CD14-positive monocyte (primary cell): ENCODE results near the gene TUBGCP3. TPM values are rescaled to one million over a fixed set of nuclear protein-coding genes. Genes with fewer than 3 reads are reported as not detected.

Experiments used
- DNase-seq, 3 donors: peaks; one replicate each; pipeline ENCODE4 v3.0.0-alpha.2; 2011 to 2022
- H2AFZ ChIP-seq: 2 replicates; pipeline ENCODE4 v1.6.0; 2012; ENCODE audit warnings: mild to moderate bottlenecking, low read depth, low read length, inconsistent platforms; ENCODE audit not compliant: insufficient read depth, poor library complexity, severe bottlenecking
- H3K27ac ChIP-seq, 2 donors: 1 replicate in 1 of 2; 2 replicates in 1 of 2; pipeline ENCODE4 v1.5.1; 2012 to 2013; ENCODE audit warnings: low read length in 2 of 2, control low read depth in 1 of 2, inconsistent platforms in 1 of 2, low read depth in 1 of 2, mild to moderate bottlenecking in 1 of 2
- H3K27me3 ChIP-seq, 2 donors: one replicate each; pipeline versions ENCODE4 v1.6.0 to v1.6.1; 2011 to 2013; ENCODE audit warnings: low read length in 2 of 2; ENCODE audit not compliant: control insufficient read depth in 2 of 2, insufficient read depth in 2 of 2
- H3K36me3 ChIP-seq, 2 donors: replicated peaks in 1 of 2; 1 replicate in 1 of 2; 2 replicates in 1 of 2; pipeline versions ENCODE4 v1.5.1 to v1.6.1; 2012 to 2013; ENCODE audit warnings: low read length in 2 of 2, control low read depth in 1 of 2, inconsistent platforms in 1 of 2, mild to moderate bottlenecking in 1 of 2; ENCODE audit not compliant: insufficient read depth in 2 of 2, control insufficient read depth in 1 of 2
- H3K4me1 ChIP-seq, 2 donors: 1 replicate in 1 of 2; 2 replicates in 1 of 2; pipeline versions ENCODE4 v1.5.1 to v1.6.1; 2012 to 2013; ENCODE audit warnings: low read length in 2 of 2, control low read depth in 1 of 2, inconsistent platforms in 1 of 2, mild to moderate bottlenecking in 1 of 2, moderate library complexity in 1 of 2; ENCODE audit not compliant: insufficient read depth in 2 of 2, control insufficient read depth in 1 of 2
- H3K4me2 ChIP-seq: replicated peaks from 2 replicates; pipeline ENCODE3; 2012; ENCODE audit warnings: low read length, moderate library complexity, mild to moderate bottlenecking; ENCODE audit not compliant: poor library complexity, severe bottlenecking; ENCODE audit errors: extremely low read depth
- H3K4me3 ChIP-seq, 3 experiments: fragments of 200-600 bp in 1 of 3; sonication (generic) in 1 of 3; replicated peaks in 1 of 3; 1 replicate in 2 of 3; 2 replicates in 1 of 3; pipeline ENCODE4 v1.5.1; 2011 to 2013; ENCODE audit warnings: low read length in 3 of 3, mild to moderate bottlenecking in 3 of 3, control low read depth in 2 of 3, low read depth in 2 of 3, inconsistent platforms in 1 of 3, moderate library complexity in 1 of 3
- H3K79me2 ChIP-seq: 2 replicates; pipeline ENCODE4 v1.6.0; 2012; ENCODE audit warnings: mild to moderate bottlenecking, control low read depth, inconsistent platforms, low read length, moderate library complexity; ENCODE audit not compliant: insufficient read depth
- H3K9ac ChIP-seq: 2 replicates; pipeline ENCODE4 v1.6.0; 2017; ENCODE audit warnings: low read length, mild to moderate bottlenecking; ENCODE audit not compliant: insufficient read depth, poor library complexity, severe bottlenecking
- H3K9me3 ChIP-seq, 2 donors: replicated peaks in 1 of 2; 1 replicate in 1 of 2; 2 replicates in 1 of 2; pipeline versions ENCODE4 v1.5.1 to v1.6.1; 2012 to 2013; ENCODE audit warnings: low read length in 2 of 2, control low read depth in 1 of 2; ENCODE audit not compliant: control insufficient read depth in 1 of 2, insufficient read depth in 1 of 2
- H4K20me1 ChIP-seq: 2 replicates; pipeline ENCODE4 v1.6.0; 2012; ENCODE audit warnings: mild to moderate bottlenecking, low read length, control low read depth, moderate library complexity; ENCODE audit not compliant: insufficient read depth
- H3K27ac Mint-ChIP-seq, 7 donors: one replicate each; pipeline ENCODE4 v1.8.0; 2020; ENCODE audit warnings: mild to moderate bottlenecking in 7 of 7, mixed read lengths in 7 of 7, moderate library complexity in 6 of 7, inconsistent platforms in 2 of 7
- H3K27me3 Mint-ChIP-seq, 3 donors: one replicate each; pipeline ENCODE4 v1.8.0; 2021 to 2022; ENCODE audit warnings: low read depth in 3 of 3, mild to moderate bottlenecking in 3 of 3, mixed read lengths in 3 of 3, moderate library complexity in 3 of 3, inconsistent platforms in 1 of 3
- H3K36me3 Mint-ChIP-seq, 2 donors: one replicate each; pipeline ENCODE4 v1.8.0; 2020; ENCODE audit warnings: mixed read lengths in 2 of 2, inconsistent platforms in 1 of 2, mild to moderate bottlenecking in 1 of 2
- H3K4me1 Mint-ChIP-seq: one replicate; pipeline ENCODE4 v1.8.0; 2020; ENCODE audit warnings: mild to moderate bottlenecking, mixed read lengths
- H3K4me3 Mint-ChIP-seq, 2 donors: one replicate each; pipeline ENCODE4 v1.8.0; 2020; ENCODE audit warnings: mild to moderate bottlenecking in 2 of 2, mixed read lengths in 2 of 2, moderate library complexity in 1 of 2
- H3K9me3 Mint-ChIP-seq, 7 donors: one replicate each; pipeline ENCODE4 v1.8.0; 2020 to 2022; ENCODE audit warnings: mixed read lengths in 7 of 7, mild to moderate bottlenecking in 6 of 7, moderate library complexity in 6 of 7, inconsistent platforms in 2 of 7
- WGBS: methylation state at CpG from one replicate; pipeline ENCODE4 v1.1.5; 2013; ENCODE audit warnings: missing lambda C conversion rate; ENCODE audit not compliant: insufficient coverage; 5-methylcytosine and 5-hydroxymethylcytosine counted together
- intact Hi-C, 2 donors: fragments of 100-400 bp; cut with micrococcal nuclease; formaldehyde crosslinking; loops; one replicate each; pipeline versions ENCODE4 v1.15.0 to v1.15.1; 2023
- polyA plus RNA-seq, 3 donors: library from polyadenylated mRNA; depleted of rRNA in 1 of 3; unstranded in 2 of 3; stranded (reverse) in 1 of 3; fragments of 300-500 nt in 2 of 3; fragments of >200 nt in 1 of 3; fragmentation: Illumina TruSeq in 2 of 3; gene quantifications; 1 replicate in 2 of 3; 2 replicates in 1 of 3; pipeline ENCODE4 v1.2.3, GENCODE V29; 2012 to 2021
- TF ChIP-seq, protein P1 (sequence below): fragments of 200-600 bp; IDR thresholded peaks from one replicate; pipeline ENCODE4 v1.8.0; 2022; ENCODE audit warnings: antibody characterized with exemption, mild to moderate bottlenecking

Gene TUBGCP3
- polyA plus RNA-seq, 3 donors, result 25.4 to 47.1 (median 34.1) TPM

DNA sequence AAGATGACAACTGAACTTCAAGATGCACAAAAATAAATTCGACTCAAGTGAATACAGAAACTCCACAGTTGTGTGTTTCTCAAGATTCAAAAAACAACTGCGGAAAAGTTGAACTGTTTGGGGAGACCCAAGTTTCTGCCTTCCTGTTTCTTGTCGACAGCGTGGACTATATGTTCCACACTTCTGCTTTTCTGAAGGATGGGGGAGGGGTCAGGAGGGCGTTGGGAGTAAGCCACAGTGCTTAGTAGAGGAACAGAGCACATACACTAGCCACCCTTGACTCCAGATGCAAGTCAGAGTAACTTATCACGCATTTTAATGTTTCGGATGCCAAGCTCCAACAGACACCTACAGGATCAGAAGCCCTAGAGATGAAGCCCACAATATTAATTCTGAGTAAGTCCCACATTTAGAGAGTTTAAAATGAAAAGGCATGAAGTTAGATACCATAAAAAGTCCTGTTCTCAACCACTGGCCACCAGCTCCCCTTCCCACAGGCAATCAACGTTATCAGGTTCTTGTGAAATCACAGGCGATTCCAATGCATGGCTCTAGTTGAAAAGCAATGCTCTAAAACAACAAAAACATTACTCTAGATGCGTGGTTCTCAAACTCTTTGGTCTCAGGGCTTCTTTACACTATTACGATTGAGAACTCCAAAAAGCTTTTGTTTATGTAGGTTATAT lies 4.2 kb downstream of the TUBGCP3 start:
- peaks cover 26% of the 10 kb centered on the region for H4K20me1 ChIP-seq
- H3K9me3 ChIP-seq, result no peaks in the 10 kb centered on the region
- H3K4me2 ChIP-seq, result peak overlapping the region; percentile 76
- peak overlapping the region; percentile 48 for H3K9ac ChIP-seq
- peak overlapping the region; percentile 28 to 69 (median 30) for H3K4me3 ChIP-seq
- peak; percentile 87 to 88 (median 87) for DNase-seq
- 0% methylated on average over 1 of the region's 11 CpGs for WGBS
- peaks cover 53 to 67% of the 10 kb centered on the region in 2 donors for H3K4me1 ChIP-seq
- Mint-ChIP-seq H3K9me3 (peaks cover 0 to under 1% (median 0%) of the 10 kb centered on the region in 7 donors), H3K27ac (peak overlapping the region; percentile 90 to 95 (median 94)), H3K27me3 (peaks cover 0 to 2% (median 0%) of the 10 kb centered on the region in 3 donors), H3K4me1 (peaks cover 69% of the 10 kb centered on the region), H3K36me3 (peaks cover 7 to 9% of the 10 kb centered on the region in 2 donors), H3K4me3 (peak overlapping the region; percentile 66 to 86)
- TF ChIP-seq, protein P1, sequence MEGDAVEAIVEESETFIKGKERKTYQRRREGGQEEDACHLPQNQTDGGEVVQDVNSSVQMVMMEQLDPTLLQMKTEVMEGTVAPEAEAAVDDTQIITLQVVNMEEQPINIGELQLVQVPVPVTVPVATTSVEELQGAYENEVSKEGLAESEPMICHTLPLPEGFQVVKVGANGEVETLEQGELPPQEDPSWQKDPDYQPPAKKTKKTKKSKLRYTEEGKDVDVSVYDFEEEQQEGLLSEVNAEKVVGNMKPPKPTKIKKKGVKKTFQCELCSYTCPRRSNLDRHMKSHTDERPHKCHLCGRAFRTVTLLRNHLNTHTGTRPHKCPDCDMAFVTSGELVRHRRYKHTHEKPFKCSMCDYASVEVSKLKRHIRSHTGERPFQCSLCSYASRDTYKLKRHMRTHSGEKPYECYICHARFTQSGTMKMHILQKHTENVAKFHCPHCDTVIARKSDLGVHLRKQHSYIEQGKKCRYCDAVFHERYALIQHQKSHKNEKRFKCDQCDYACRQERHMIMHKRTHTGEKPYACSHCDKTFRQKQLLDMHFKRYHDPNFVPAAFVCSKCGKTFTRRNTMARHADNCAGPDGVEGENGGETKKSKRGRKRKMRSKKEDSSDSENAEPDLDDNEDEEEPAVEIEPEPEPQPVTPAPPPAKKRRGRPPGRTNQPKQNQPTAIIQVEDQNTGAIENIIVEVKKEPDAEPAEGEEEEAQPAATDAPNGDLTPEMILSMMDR, result no peak
- H3K27ac ChIP-seq, result peak overlapping the region; percentile 71 to 90
- no peaks in the 10 kb centered on the region for H3K36me3 ChIP-seq
- peaks cover 96% of the 10 kb centered on the region for H3K79me2 ChIP-seq
- intact Hi-C loops, result loop anchor here (5.0 to 10.0 kb wide), 5 partner anchors 104 to 911 kb away; partner anchors contain the start of genes CUL4A (in 2 of the 2), PCID2 (in 2 of the 2), DCUN1D2 (in 1 of the 2) and LAMP1 (in 1 of the 2)
- H3K27me3 ChIP-seq, result no peaks in the 10 kb centered on the region
- peak overlapping the region; percentile 58 for H2AFZ ChIP-seq

DNA sequence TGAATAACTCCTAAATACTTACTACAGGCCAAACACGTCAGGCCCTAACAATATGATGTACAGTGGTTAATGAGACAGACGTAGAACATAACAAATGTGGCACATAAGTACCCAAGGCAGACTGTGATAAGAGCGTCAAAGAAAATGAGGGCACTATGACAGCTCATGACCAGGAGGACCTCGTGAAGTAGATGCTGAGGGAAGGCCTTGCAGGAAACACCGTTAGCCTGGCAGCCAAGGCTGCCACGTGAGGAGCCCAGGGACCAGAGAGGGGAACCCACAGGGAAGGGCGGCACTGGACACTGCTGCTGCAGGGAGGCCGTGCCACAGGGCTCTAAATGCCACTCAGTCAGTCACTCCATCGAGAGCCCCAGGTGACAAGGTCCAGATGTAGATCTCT lies 5.7 kb downstream of the TUBGCP3 start:
- peaks cover 0 to 2% (median 0%) of the 10 kb centered on the region in 3 donors for H3K27me3 Mint-ChIP-seq

More for the DNA sequence above, 5.7 kb downstream of the TUBGCP3 start:
- peak overlapping the region; percentile 48 for H3K9ac ChIP-seq
- TF ChIP-seq, protein P1, result no peak
- H3K4me3 ChIP-seq, result peak overlapping the region in 1 of 3 experiments; percentile 69
- peak overlapping the region; percentile 31 for H2AFZ ChIP-seq
- intact Hi-C loops, result loop anchor here (5.0 to 10.0 kb wide), 5 partner anchors 105 to 913 kb away; partner anchors contain the start of genes CUL4A (in 2 of the 2), PCID2 (in 2 of the 2), DCUN1D2 (in 1 of the 2) and LAMP1 (in 1 of the 2)
- peaks cover 32% of the 10 kb centered on the region for H4K20me1 ChIP-seq
- H3K27me3 ChIP-seq, result no peaks in the 10 kb centered on the region
- peaks cover 47 to 60% of the 10 kb centered on the region in 2 donors for H3K4me1 ChIP-seq
- WGBS, result 30% methylated on average over 8 of the region's 9 CpGs
- H3K9me3 ChIP-seq, result no peaks in the 10 kb centered on the region
- peak overlapping the region; percentile 46 to 90 for H3K27ac ChIP-seq
- Mint-ChIP-seq H3K36me3 (peaks cover 12 to 14% of the 10 kb centered on the region in 2 donors), H3K9me3 (peaks cover 0 to 3% (median 0%) of the 10 kb centered on the region in 7 donors), H3K4me1 (peaks cover 66% of the 10 kb centered on the region), H3K27ac (peak overlapping the region; percentile 90 to 95 (median 94)), H3K4me3 (peak overlapping the region in 1 of 2 donors; percentile 53)
- H3K79me2 ChIP-seq, result peaks cover 96% of the 10 kb centered on the region
- peak in 2 of 3 donors; percentile 19 to 24 for DNase-seq
- peak overlapping the region; percentile 76 for H3K4me2 ChIP-seq
- H3K36me3 ChIP-seq, result no peaks in the 10 kb centered on the region
